H1 (cell line): Measurements from ENCODE around the gene DIP2B. TPM values are rescaled to one million over a fixed set of nuclear protein-coding genes. Genes with fewer than 3 reads are reported as not detected.

Experiments
- CTCF ChIA-PET: fragments of 300-600 bp; sonication (Branson Sonifier 250); formaldehyde crosslinking; loops from one replicate; lab custom pipeline; 2021; ENCODE audit not compliant: partially characterized antibody; lab: Charles Lee
- POLR2A ChIA-PET: fragments of 300-600 bp; sonication (Branson Sonifier 250); formaldehyde crosslinking; loops from one replicate; lab custom pipeline; 2021; ENCODE audit warnings: inconsistent platforms; ENCODE audit not compliant: partially characterized antibody; lab: Charles Lee
- DNase-seq, 2 experiments: peaks; one replicate each; pipeline versions ENCODE4 v3.0.0 to v3.0.0-alpha.2; 2010 to 2022; ENCODE audit warnings: low spot score in 2 of 2, low read depth in 1 of 2, mixed read lengths in 1 of 2
- FAIRE-seq: peaks from 2 replicates; lab custom pipeline; 2011; peaks lifted over from hg19 to GRCh38; lab: Jason Lieb, UNC
- H2AFZ ChIP-seq: 2 replicates; pipeline ENCODE4 v1.8.1; 2012; ENCODE audit warnings: low read length, inconsistent platforms
- H2AK5ac ChIP-seq: 2 replicates; pipeline ENCODE4 v1.6.1; 2013; ENCODE audit warnings: low read depth, low read length
- H2BK120ac ChIP-seq: replicated peaks from 2 replicates; pipeline ENCODE3; 2013; ENCODE audit warnings: low read depth, low read length, inconsistent platforms
- H2BK12ac ChIP-seq: 2 replicates; pipeline ENCODE4 v1.6.1; 2013; ENCODE audit warnings: low read depth, low read length
- H2BK15ac ChIP-seq: 2 replicates; pipeline ENCODE4 v1.6.1; 2013; ENCODE audit warnings: low read length
- H2BK20ac ChIP-seq: 2 replicates; pipeline ENCODE4 v1.6.1; 2013; ENCODE audit warnings: low read length
- H2BK5ac ChIP-seq: 2 replicates; pipeline ENCODE4 v1.6.1; 2013; ENCODE audit warnings: low read depth, low read length
- H3K14ac ChIP-seq: 2 replicates; pipeline ENCODE4 v1.6.1; 2013; ENCODE audit warnings: inconsistent platforms; ENCODE audit not compliant: insufficient read length
- H3K18ac ChIP-seq: 2 replicates; pipeline ENCODE4 v1.6.1; 2013; ENCODE audit warnings: low read length; ENCODE audit errors: extremely low read depth
- H3K23ac ChIP-seq: 2 replicates; pipeline ENCODE4 v1.6.1; 2013; ENCODE audit warnings: inconsistent platforms; ENCODE audit not compliant: insufficient read length
- H3K23me2 ChIP-seq: 2 replicates; pipeline ENCODE4 v1.6.1; 2013; ENCODE audit warnings: low read depth, low read length
- H3K27ac ChIP-seq: 2 replicates; pipeline ENCODE4 v1.6.1; 2011; ENCODE audit warnings: low read depth, low read length, inconsistent platforms
- H3K27me3 ChIP-seq, 4 experiments: replicated peaks in 1 of 4; 1 replicate in 1 of 4; 2 replicates in 3 of 4; pipeline versions ENCODE4 v1.6.1 to v1.8.1; 2011 to 2013; ENCODE audit warnings: low read length in 3 of 4, mild to moderate bottlenecking in 3 of 4, inconsistent platforms in 2 of 4, mixed read lengths in 2 of 4, moderate library complexity in 1 of 4; ENCODE audit not compliant: control insufficient read depth in 3 of 4, insufficient read depth in 3 of 4; ENCODE audit errors: extremely low read depth in 1 of 4
- H3K36me3 ChIP-seq, 4 experiments: 2 replicates each; pipeline versions ENCODE4 v1.6.1 to v1.8.1; 2011 to 2013; ENCODE audit warnings: mild to moderate bottlenecking in 4 of 4, low read length in 3 of 4, moderate library complexity in 2 of 4, control low read depth in 1 of 4, inconsistent platforms in 1 of 4; ENCODE audit not compliant: insufficient read depth in 4 of 4, control insufficient read depth in 2 of 4
- H3K4ac ChIP-seq: replicated peaks from 2 replicates; pipeline ENCODE3; 2013; ENCODE audit warnings: low read length, low read depth, mixed read lengths, inconsistent platforms; ENCODE audit not compliant: insufficient read length
- H3K4me1 ChIP-seq, 4 experiments: replicated peaks in 1 of 4; 1 replicate in 1 of 4; 2 replicates in 3 of 4; pipeline versions ENCODE4 v1.6.1 to v1.8.1; 2011 to 2013; ENCODE audit warnings: low read length in 3 of 4, inconsistent platforms in 2 of 4, mixed read lengths in 1 of 4; ENCODE audit not compliant: insufficient read depth in 4 of 4, control insufficient read depth in 3 of 4
- H3K4me2 ChIP-seq, 2 experiments: 2 replicates each; pipeline versions ENCODE4 v1.6.1 to v1.8.1; 2011 to 2013; ENCODE audit warnings: low read depth in 2 of 2, low read length in 2 of 2, control low read depth in 1 of 2, inconsistent platforms in 1 of 2, mild to moderate bottlenecking in 1 of 2; ENCODE audit not compliant: insufficient read depth in 1 of 2
- H3K4me3 ChIP-seq, 4 experiments: fragments of 200-600, 300-600 bp in 1 of 4; sonication (generic), shearing (Covaris generic), sonication (Bioruptor Twin) in 1 of 4; 2 replicates each; pipeline versions ENCODE4 v1.5.1 to v1.8.1; 2011 to 2016; ENCODE audit warnings: low read length in 4 of 4, low read depth in 3 of 4, control low read depth in 2 of 4, inconsistent platforms in 2 of 4, mild to moderate bottlenecking in 2 of 4, mixed read lengths in 1 of 4, moderate library complexity in 1 of 4; ENCODE audit not compliant: insufficient read depth in 2 of 4; ENCODE audit errors: extremely low read depth in 1 of 4
- H3K56ac ChIP-seq: replicated peaks from 2 replicates; pipeline ENCODE3; 2013; ENCODE audit warnings: low read depth, mild to moderate bottlenecking, mixed read lengths, low read length, inconsistent platforms; ENCODE audit not compliant: insufficient read length
- H3K79me1 ChIP-seq: 2 replicates; pipeline ENCODE4 v1.6.1; 2013; ENCODE audit warnings: low read depth, low read length, control low read depth
- H3K79me2 ChIP-seq, 2 experiments: 2 replicates each; pipeline versions ENCODE4 v1.6.1 to v1.8.1; 2012 to 2013; ENCODE audit warnings: low read length in 2 of 2, mild to moderate bottlenecking in 2 of 2, inconsistent platforms in 1 of 2; ENCODE audit not compliant: insufficient read depth in 2 of 2, control insufficient read depth in 1 of 2
- H3K9ac ChIP-seq, 4 experiments: replicated peaks in 1 of 4; 1 replicate in 1 of 4; 2 replicates in 3 of 4; pipeline versions ENCODE4 v1.6.1 to v1.8.1; 2011 to 2013; ENCODE audit warnings: low read depth in 3 of 4, low read length in 3 of 4, control low read depth in 2 of 4, mild to moderate bottlenecking in 2 of 4, moderate library complexity in 2 of 4, inconsistent platforms in 1 of 4; ENCODE audit errors: extremely low read depth in 1 of 4
- H3K9me3 ChIP-seq, 2 experiments: 2 replicates each; pipeline versions ENCODE4 v1.6.1 to v1.8.1; 2012 to 2013; ENCODE audit warnings: mild to moderate bottlenecking in 2 of 2, moderate library complexity in 2 of 2, control low read depth in 1 of 2, inconsistent platforms in 1 of 2, low read depth in 1 of 2, low read length in 1 of 2, mixed read lengths in 1 of 2; ENCODE audit not compliant: insufficient read depth in 2 of 2
- H4K20me1 ChIP-seq, 2 experiments: replicated peaks in 1 of 2; 2 replicates each; pipeline versions ENCODE3 to v1.8.1; 2011 to 2013; ENCODE audit warnings: inconsistent platforms in 2 of 2, low read length in 2 of 2, mild to moderate bottlenecking in 1 of 2; ENCODE audit not compliant: insufficient read depth in 2 of 2, control insufficient read depth in 1 of 2
- H4K5ac ChIP-seq: 2 replicates; pipeline ENCODE4 v1.6.1; 2013; ENCODE audit warnings: low read length, low read depth, mixed read lengths, inconsistent platforms; ENCODE audit not compliant: insufficient read length
- H4K8ac ChIP-seq: 2 replicates; pipeline ENCODE4 v1.8.0; 2013; ENCODE audit warnings: mild to moderate bottlenecking, moderate library complexity, low read length, inconsistent platforms; ENCODE audit not compliant: insufficient read depth; ENCODE audit errors: extremely low read depth
- H4K91ac ChIP-seq: replicated peaks from 2 replicates; pipeline ENCODE3; 2013; ENCODE audit warnings: low read length, mixed read lengths, inconsistent platforms; ENCODE audit not compliant: insufficient read length
- HDAC2 ChIP-seq, 2 experiments: fragments of 300-600 bp in 1 of 2; sonication (generic) in 1 of 2; IDR thresholded peaks; 2 replicates each; pipeline ENCODE4 v1.6.1; 2011 to 2012; ENCODE audit warnings: low read depth in 2 of 2, low read length in 2 of 2, mild to moderate bottlenecking in 2 of 2, moderate library complexity in 2 of 2, borderline replicate concordance in 1 of 2, inconsistent platforms in 1 of 2
- POLR2AphosphoS5 ChIP-seq: IDR thresholded peaks from 2 replicates; pipeline ENCODE4 v1.6.1; 2011; ENCODE audit warnings: low read depth, low read length
- RXRA ChIP-seq: IDR thresholded peaks from 2 replicates; pipeline ENCODE4 v1.6.1; 2011; ENCODE audit warnings: low read depth, mild to moderate bottlenecking, low read length, moderate library complexity; ENCODE audit not compliant: insufficient read depth
- TAF7 ChIP-seq: optimal IDR thresholded peaks from 2 replicates; pipeline ENCODE3; 2011; ENCODE audit warnings: low read depth, mild to moderate bottlenecking, inconsistent platforms, low read length, moderate library complexity, borderline replicate concordance
- WGBS, 2 experiments: shearing (Covaris generic) in 1 of 2; methylation state at CpG; one replicate each; pipeline versions ENCODE4 v1.1.6 to v1.1.7; 2013 to 2015; ENCODE audit warnings: low lambda C conversion rate in 2 of 2, mixed read lengths in 2 of 2, inconsistent platforms in 1 of 2, low coverage in 1 of 2, missing lambda C conversion rate in 1 of 2; ENCODE audit not compliant: insufficient replicate concordance in 2 of 2, insufficient coverage in 1 of 2, insufficient read length in 1 of 2; ENCODE audit errors: extremely low coverage in 1 of 2, missing lambda C conversion rate in 1 of 2; 5-methylcytosine and 5-hydroxymethylcytosine counted together
- polyA plus RNA-seq, 7 experiments: library from polyadenylated mRNA; depleted of rRNA in 3 of 7; stranded (reverse) in 5 of 7; unstranded in 2 of 7; fragments of >200 nt in 5 of 7; fragments of 200-250 nt in 2 of 7; gene quantifications; 1 replicate in 5 of 7; 2 replicates in 1 of 7; 4 replicates in 1 of 7; pipeline versions ENCODE4 v1.2.1 to v1.2.3, GENCODE V29; 2011 to 2013; ENCODE audit warnings: missing spikeins in 2 of 7, mixed read lengths in 2 of 7
- total RNA-seq: library from RNA; stranded (reverse); fragmentation: NEBNext Ultra II Directional; extraction: Animal tissue kit (Norgen Biotek cat#: 25700); gene quantifications from 2 replicates; pipeline ENCODE4 v1.2.1, GENCODE V29; 2021

Gene DIP2B
- total and polyA plus RNA-seq, 2 of the 8 experiments (the other 6 are each of a cell fraction or from before 2014, with no cell fraction given), result 11.1 to 29.6 TPM

DNA sequence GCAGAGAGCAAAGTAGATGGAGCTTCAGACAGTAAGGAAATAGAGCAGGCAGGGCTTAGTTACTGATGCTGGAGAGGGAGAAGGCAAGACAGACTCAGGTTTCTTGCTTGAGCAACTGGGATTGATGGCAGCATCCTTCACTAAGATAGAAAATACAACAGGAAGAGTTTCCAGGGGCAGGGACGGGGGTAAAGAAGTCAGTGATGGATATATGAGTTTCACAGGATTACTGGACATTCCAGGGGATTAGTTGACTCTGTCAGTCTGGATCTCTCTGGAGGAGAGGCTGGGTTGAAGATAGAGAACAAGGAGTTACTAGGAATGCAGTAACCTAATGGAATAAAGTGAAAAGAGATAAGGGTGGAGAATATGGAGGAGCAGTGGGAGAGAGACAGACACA lies 184.7 kb downstream of the DIP2B start:
- H3K79me2 ChIP-seq, result no peaks in the 10 kb centered on the region
- no peaks in the 10 kb centered on the region for H3K4me1 ChIP-seq
- H4K8ac ChIP-seq, result no peak overlapping the region
- no peak overlapping the region for H3K18ac ChIP-seq
- no peak overlapping the region for H4K5ac ChIP-seq
- H3K23me2 ChIP-seq, result no peaks in the 10 kb centered on the region
- no peak for FAIRE-seq
- 67% methylated on average over 1 of the region's 1 CpG; no CpG with 5 or more reads in 1 of the 2 experiments for WGBS, 2 experiments
- no peak overlapping the region for H2BK15ac ChIP-seq
- H2BK12ac ChIP-seq, result no peak overlapping the region
- no peak overlapping the region for H3K27ac ChIP-seq
- no peak overlapping the region for H4K91ac ChIP-seq
- no peak for TF ChIP-seq RXRA
- TF ChIP-seq TAF7, result no peak
- no peak for TF ChIP-seq POLR2AphosphoS5
- no peak for TF ChIP-seq HDAC2 (IDR thresholded peaks at IDR 0.05; ENCODE audit: borderline replicate concordance in 1 of 2, low read depth in 2 of 2, low read length in 2 of 2)
- DNase-seq, result no peak
- peaks cover 2 to 13% (median 8%) of the 10 kb centered on the region in 4 experiments; a peak in 6 of 8 replicates for H3K36me3 ChIP-seq
- H3K9me3 ChIP-seq, result no peaks in the 10 kb centered on the region
- H3K23ac ChIP-seq, result no peak overlapping the region
- ChIA-PET POLR2A (no interaction called here), CTCF (interaction anchor here (1.1 to 1.6 kb wide), 3 partner anchors 18 to 185 kb away, joined by 3 to 5 read pairs (median 3); partner anchors contain the start of gene DIP2B)
- no peak overlapping the region for H2BK20ac ChIP-seq
- no peaks in the 10 kb centered on the region for H3K79me1 ChIP-seq
- no peak overlapping the region for H2BK120ac ChIP-seq
- no peak overlapping the region for H3K4ac ChIP-seq
- H4K20me1 ChIP-seq, result no peaks in the 10 kb centered on the region
- no peak overlapping the region for H2AFZ ChIP-seq
- no peak overlapping the region for H2BK5ac ChIP-seq
- no peak overlapping the region for H3K9ac ChIP-seq
- no peaks in the 10 kb centered on the region for H3K27me3 ChIP-seq
- H3K56ac ChIP-seq, result no peak overlapping the region
- H3K4me2 ChIP-seq, result no peak overlapping the region
- H3K4me3 ChIP-seq, result no peak overlapping the region
- no peak overlapping the region for H2AK5ac ChIP-seq
- H3K14ac ChIP-seq, result no peak overlapping the region
